Lung (tissue), 12 donors: ENCODE data around the gene SLC11A2. TPM values are rescaled to one million over a fixed set of nuclear protein-coding genes. Genes with fewer than 3 reads are reported as not detected.
A peak's percentile ranks its signal among the peaks of the same experiment; 100 is the strongest.

Experiments used
- ATAC-seq: fragments of 200-7000 bp; cut with Tn5 transposase; one replicate; pipeline ENCODE4 v1.9.1; 2020; ENCODE audit warnings: moderate number of reproducible peaks; ENCODE audit not compliant: insufficient read depth, low FRiP score
- DNase-seq, 3 donors: peaks; one replicate each; pipeline ENCODE4 v3.0.0-alpha.2; 2013 to 2017
- H3K27ac ChIP-seq, 2 donors: one replicate each; pipeline ENCODE4 v1.5.1; 2013; ENCODE audit warnings: mild to moderate bottlenecking in 2 of 2, moderate library complexity in 2 of 2, control low read depth in 1 of 2, inconsistent platforms in 1 of 2, low read depth in 1 of 2, low read length in 1 of 2
- H3K27me3 ChIP-seq, 3 donors: one replicate each; pipeline ENCODE4 v1.5.1; 2013; ENCODE audit warnings: low read length in 2 of 3; ENCODE audit not compliant: control insufficient read depth in 3 of 3, insufficient read depth in 3 of 3
- H3K36me3 ChIP-seq, 4 donors: one replicate each; pipeline ENCODE4 v1.5.1; 2013; ENCODE audit warnings: low read length in 4 of 4, mild to moderate bottlenecking in 1 of 4, moderate library complexity in 1 of 4; ENCODE audit not compliant: control insufficient read depth in 4 of 4, insufficient read depth in 4 of 4
- H3K4me1 ChIP-seq, 5 donors: one replicate each; pipeline ENCODE4 v1.5.1; 2013; ENCODE audit warnings: low read length in 5 of 5, mild to moderate bottlenecking in 2 of 5, moderate library complexity in 1 of 5; ENCODE audit not compliant: control insufficient read depth in 5 of 5, insufficient read depth in 5 of 5
- H3K4me3 ChIP-seq: one replicate; pipeline ENCODE4 v1.5.1; 2013; ENCODE audit warnings: mild to moderate bottlenecking, control low read depth, moderate library complexity
- H3K9ac ChIP-seq, 2 donors: one replicate each; pipeline ENCODE4 v1.5.1; 2013; ENCODE audit warnings: low read length in 2 of 2, control low read depth in 1 of 2; ENCODE audit not compliant: insufficient read depth in 1 of 2
- H3K9me3 ChIP-seq, 4 donors: one replicate each; pipeline ENCODE4 v1.5.1; 2013; ENCODE audit warnings: low read length in 3 of 4, mild to moderate bottlenecking in 1 of 4, moderate library complexity in 1 of 4; ENCODE audit not compliant: control insufficient read depth in 4 of 4, insufficient read depth in 3 of 4
- WGBS, 2 donors: extraction: QIAGEN DNeasy Blood & Tissue Kit; methylation state at CpG; one replicate each; pipeline ENCODE4 v1.1.7; 2013; 5-methylcytosine and 5-hydroxymethylcytosine counted together
- polyA plus RNA-seq, 2 donors: library from polyadenylated mRNA; stranded (reverse); fragments of 200-250 nt; gene quantifications; one replicate each; pipeline ENCODE4 v1.2.1, GENCODE V29; 2013
- total RNA-seq, 2 donors: library from RNA; depleted of rRNA in 1 of 2; stranded (reverse); fragments of >200 nt in 1 of 2; gene quantifications; one replicate each; pipeline ENCODE4 v1.2.1, GENCODE V29; 2014 to 2021
- TF ChIP-seq, protein P1 (sequence below): IDR thresholded peaks from 2 replicates; pipeline ENCODE4 v1.5.1; 2012; ENCODE audit warnings: mild to moderate bottlenecking; ENCODE audit errors: control extremely low read depth, extremely low read depth
- donor health status: control.
- donor health status: control.
- donor health status: Bipolar disorder and iron deficiency.
- donor health status: healthy.
- donor health status: DM: yes; HTN: yes; CAD: no.

Gene SLC11A2
- total and polyA plus RNA-seq, 4 donors = 29.2 to 129 (median 90.6) TPM

DNA sequence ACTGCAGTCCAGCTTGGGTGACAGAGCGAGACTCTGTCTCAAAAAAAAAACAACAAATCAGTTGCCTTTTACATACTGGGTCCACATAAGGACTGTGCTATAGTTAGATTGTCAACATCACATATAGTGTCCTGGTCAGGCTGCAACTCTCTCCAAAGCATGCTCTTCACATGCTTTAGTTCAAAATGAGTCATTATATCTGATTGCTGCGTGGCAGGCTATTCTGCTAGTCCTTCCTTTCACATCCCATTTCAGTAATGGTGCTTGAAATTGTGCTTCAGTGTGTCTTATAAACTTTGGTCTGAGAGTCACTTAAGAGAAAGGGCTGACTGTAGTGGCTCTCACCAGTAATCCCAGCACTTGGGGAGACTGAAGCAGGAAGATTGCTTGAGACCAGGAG is 28.9 kb upstream of the SLC11A2 start:
- ATAC-seq (no peak), DNase-seq (no peak)
- Histone ChIP-seq H3K4me3 (no peak overlapping the region), H3K9me3 (no peaks in the 10 kb centered on the region), H3K36me3 (peaks cover 29 to 43% (median 35%) of the 10 kb centered on the region in 4 donors), H3K27me3 (no peaks in the 10 kb centered on the region), H3K9ac (no peak overlapping the region), H3K4me1 (peaks cover 0 to 2% (median 0%) of the 10 kb centered on the region in 5 donors), H3K27ac (no peak overlapping the region)
- 81 to 96% methylated on average over 2 of the region's 2 CpGs for WGBS, 2 donors
- TF ChIP-seq, protein P1, sequence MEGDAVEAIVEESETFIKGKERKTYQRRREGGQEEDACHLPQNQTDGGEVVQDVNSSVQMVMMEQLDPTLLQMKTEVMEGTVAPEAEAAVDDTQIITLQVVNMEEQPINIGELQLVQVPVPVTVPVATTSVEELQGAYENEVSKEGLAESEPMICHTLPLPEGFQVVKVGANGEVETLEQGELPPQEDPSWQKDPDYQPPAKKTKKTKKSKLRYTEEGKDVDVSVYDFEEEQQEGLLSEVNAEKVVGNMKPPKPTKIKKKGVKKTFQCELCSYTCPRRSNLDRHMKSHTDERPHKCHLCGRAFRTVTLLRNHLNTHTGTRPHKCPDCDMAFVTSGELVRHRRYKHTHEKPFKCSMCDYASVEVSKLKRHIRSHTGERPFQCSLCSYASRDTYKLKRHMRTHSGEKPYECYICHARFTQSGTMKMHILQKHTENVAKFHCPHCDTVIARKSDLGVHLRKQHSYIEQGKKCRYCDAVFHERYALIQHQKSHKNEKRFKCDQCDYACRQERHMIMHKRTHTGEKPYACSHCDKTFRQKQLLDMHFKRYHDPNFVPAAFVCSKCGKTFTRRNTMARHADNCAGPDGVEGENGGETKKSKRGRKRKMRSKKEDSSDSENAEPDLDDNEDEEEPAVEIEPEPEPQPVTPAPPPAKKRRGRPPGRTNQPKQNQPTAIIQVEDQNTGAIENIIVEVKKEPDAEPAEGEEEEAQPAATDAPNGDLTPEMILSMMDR = no peak

DNA sequence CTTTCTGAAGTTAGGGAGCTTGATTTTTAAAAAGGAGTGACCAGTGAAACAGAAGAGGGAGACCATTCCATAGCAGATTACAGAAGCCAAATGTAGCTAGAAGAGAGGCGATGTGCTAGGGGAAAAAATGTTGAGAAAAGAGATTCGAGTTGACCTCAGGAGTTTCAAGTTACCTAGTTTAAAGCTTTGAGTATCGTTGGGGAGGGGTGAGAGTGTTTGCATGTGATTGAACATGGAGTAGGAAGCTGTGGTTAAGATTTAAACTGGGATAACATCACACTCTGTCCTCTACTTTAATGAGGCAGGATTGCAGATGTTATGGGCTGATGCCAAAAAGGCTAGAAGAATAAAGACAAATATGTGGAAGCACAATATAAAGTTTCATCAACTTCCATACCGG is 25.6 kb upstream of the SLC11A2 start:
- TF ChIP-seq, protein P1 = no peak
- no peaks in the 10 kb centered on the region for H3K9me3 ChIP-seq
- peaks cover 2 to 18% (median 9%) of the 10 kb centered on the region in 5 donors for H3K4me1 ChIP-seq
- no peak for ATAC-seq
- peaks cover 14 to 26% (median 20%) of the 10 kb centered on the region in 4 donors for H3K36me3 ChIP-seq
- DNase-seq = peak in 1 of 3 donors; percentile 12
- no peaks in the 10 kb centered on the region for H3K27me3 ChIP-seq
- WGBS, 2 donors = 49 to 55% methylated on average over 4 of the region's 4 CpGs
- H3K4me3 ChIP-seq = no peak overlapping the region
- no peak overlapping the region for H3K9ac ChIP-seq
- no peak overlapping the region for H3K27ac ChIP-seq

DNA sequence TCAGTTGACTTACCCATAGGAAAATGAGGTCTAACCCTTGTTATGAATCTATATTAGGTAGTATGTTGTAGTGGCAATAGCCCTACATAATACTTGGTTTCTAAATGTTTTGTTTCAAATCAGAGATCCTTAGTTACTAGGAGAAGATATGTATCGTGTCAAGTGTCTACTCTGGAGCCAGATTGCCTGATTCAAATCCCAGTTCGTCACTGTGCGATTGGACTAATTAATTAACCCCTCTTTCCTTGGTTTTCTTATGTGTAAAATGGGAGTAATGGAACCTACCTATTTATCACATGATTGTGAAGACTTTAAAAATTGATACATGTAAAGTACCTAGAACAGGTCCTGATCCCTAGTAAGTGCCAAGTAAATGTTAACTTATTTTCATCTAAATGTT is 23.3 kb upstream of the SLC11A2 start:
- WGBS, 2 donors = 73 to 92% methylated on average over 3 of the region's 3 CpGs
- Histone ChIP-seq H3K9ac (peak overlapping the region in 1 of 2 donors; percentile 62), H3K9me3 (no peaks in the 10 kb centered on the region), H3K4me3 (no peak overlapping the region), H3K4me1 (peaks cover 0 to 18% (median 9%) of the 10 kb centered on the region in 5 donors), H3K27ac (no peak overlapping the region), H3K27me3 (no peaks in the 10 kb centered on the region), H3K36me3 (peaks cover 6 to 18% (median 10%) of the 10 kb centered on the region in 4 donors)
- no peak for ATAC-seq
- TF ChIP-seq, protein P1 = no peak
- DNase-seq = no peak
